C4-2B (cell line): ENCODE results near the gene RPL36.

ENCODE experiments used
- H3K27ac ChIP-seq: fragments of 450-650 bp; 2 replicates; pipeline ENCODE4 v1.5.1; 2017
- CTCF ChIP-seq: fragments of 450-650 bp; conservative IDR thresholded peaks from 2 replicates; pipeline ENCODE4 v1.5.1; 2017; ENCODE audit warnings: mild to moderate bottlenecking
- ZFX ChIP-seq: fragments of 450-650 bp; IDR thresholded peaks from 2 replicates; pipeline ENCODE4 v1.6.1; 2017

The RPL36 gene

GRCh38 chr19:5648464-5648863, 41.6 kb upstream of the RPL36 start:
- TF ChIP-seq ZFX (no peak), CTCF (no peak)
- no peak overlapping the region for H3K27ac ChIP-seq

GRCh38 chr19:5651361-5651760, 38.7 kb upstream of the RPL36 start:
- H3K27ac ChIP-seq, result no peak overlapping the region
- TF ChIP-seq CTCF (no peak), ZFX (no peak)

- TF ChIP-seq CTCF (no peak), ZFX (no peak)
- no peak overlapping the region for H3K27ac ChIP-seq
Measured at GRCh38 chr19:5652261-5652660, 37.8 kb upstream of the RPL36 start.

GRCh38 chr19:5654931-5655330, 35.2 kb upstream of the RPL36 start:
- no peak for TF ChIP-seq CTCF
- TF ChIP-seq ZFX, result no peak
- no peak overlapping the region for H3K27ac ChIP-seq

- TF ChIP-seq ZFX (no peak), CTCF (no peak)
Measured at GRCh38 chr19:5655412-5655811, 34.7 kb upstream of the RPL36 start.

GRCh38 chr19:5661483-5661882, 28.6 kb upstream of the RPL36 start:
- no peak overlapping the region for H3K27ac ChIP-seq
- TF ChIP-seq ZFX (no peak), CTCF (no peak)

More at GRCh38 chr19:5655412-5655811, 34.7 kb upstream of the RPL36 start:
- no peak overlapping the region for H3K27ac ChIP-seq

- no peak for TF ChIP-seq CTCF
- TF ChIP-seq ZFX, result no peak
- no peak overlapping the region for H3K27ac ChIP-seq
Measured at GRCh38 chr19:5663904-5664303, 26.2 kb upstream of the RPL36 start.
